ENCODE results near the gene UBE2E1. TPM values are rescaled to one million over a fixed set of nuclear protein-coding genes. Genes with fewer than 3 reads are reported as not detected.

The UBE2E1 gene
- total and polyA plus RNA-seq, 8 donors: 3.2 to 226 (median 78.1) TPM

GRCh38 chr3:23760325-23760724 is 45.4 kb upstream of the UBE2E1 start:
- WGBS, 5 donors: 94 to 99% (median 98%) methylated on average over 3 of the region's 3 CpGs
- no peak overlapping the region for H3K27ac ChIP-seq
- H3K9me3 ChIP-seq: no peaks in the 10 kb centered on the region
- TF ChIP-seq EP300 (IDR thresholded peaks at IDR 0.05) (no peak), POLR2A (IDR thresholded peaks at IDR 0.05) (no peak), POLR2AphosphoS5 (IDR thresholded peaks at IDR 0.05) (no peak), CTCF (IDR thresholded peaks at IDR 0.05) (no peak)
- no peak overlapping the region for H3K4me3 ChIP-seq
- H3K4me1 ChIP-seq: peaks cover 0 to 5% (median 0%) of the 10 kb centered on the region in 4 donors
- no peaks in the 10 kb centered on the region for H3K36me3 ChIP-seq
- intact Hi-C loops (cut with DNase I; ENCODE audit: low total_unique reads): no loop called here
- no peaks in the 10 kb centered on the region for H3K27me3 ChIP-seq
- DNase-seq: no peak

GRCh38 chr3:23760871-23761373 is 44.8 kb upstream of the UBE2E1 start:
- H3K9me3 ChIP-seq: no peaks in the 10 kb centered on the region
- intact Hi-C loops (cut with DNase I; ENCODE audit: low total_unique reads): no loop called here
- TF ChIP-seq EP300 (IDR thresholded peaks at IDR 0.05): no peak
- 71 to 92% (median 80%) methylated on average over 7 of the region's 7 CpGs for whole genome bisulfite sequencing, 5 donors
- no peak overlapping the region for H3K27ac ChIP-seq
- H3K36me3 ChIP-seq: no peaks in the 10 kb centered on the region
- no peak overlapping the region for H3K4me3 ChIP-seq
- DNase-seq: no peak
- H3K27me3 ChIP-seq: no peaks in the 10 kb centered on the region
- peaks cover 0 to 5% (median 0%) of the 10 kb centered on the region in 4 donors for H3K4me1 ChIP-seq

- no peaks in the 10 kb centered on the region for H3K36me3 ChIP-seq
- H3K27ac ChIP-seq: no peak overlapping the region
- no peaks in the 10 kb centered on the region for H3K27me3 ChIP-seq
- peak in 1 of 2 donors; percentile 69 for DNase-seq
- no peak for TF ChIP-seq POLR2A (IDR thresholded peaks at IDR 0.05)
- TF ChIP-seq CTCF (IDR thresholded peaks at IDR 0.05): peak in 1 of 7 experiments; percentile 18
- TF ChIP-seq POLR2AphosphoS5 (IDR thresholded peaks at IDR 0.05): no peak
- TF ChIP-seq EP300 (IDR thresholded peaks at IDR 0.05): no peak
- intact Hi-C loops (cut with DNase I; ENCODE audit: low total_unique reads): no loop called here
- peaks cover 0 to 5% (median 0%) of the 10 kb centered on the region in 4 donors for H3K4me1 ChIP-seq
- no peak overlapping the region for H3K4me3 ChIP-seq
- H3K9me3 ChIP-seq: no peaks in the 10 kb centered on the region
- 19 to 72% (median 32%) methylated on average over 2 of the region's 2 CpGs for WGBS, 5 donors
Measured at GRCh38 chr3:23761440-23761896, 44.3 kb upstream of the UBE2E1 start.

DNA sequence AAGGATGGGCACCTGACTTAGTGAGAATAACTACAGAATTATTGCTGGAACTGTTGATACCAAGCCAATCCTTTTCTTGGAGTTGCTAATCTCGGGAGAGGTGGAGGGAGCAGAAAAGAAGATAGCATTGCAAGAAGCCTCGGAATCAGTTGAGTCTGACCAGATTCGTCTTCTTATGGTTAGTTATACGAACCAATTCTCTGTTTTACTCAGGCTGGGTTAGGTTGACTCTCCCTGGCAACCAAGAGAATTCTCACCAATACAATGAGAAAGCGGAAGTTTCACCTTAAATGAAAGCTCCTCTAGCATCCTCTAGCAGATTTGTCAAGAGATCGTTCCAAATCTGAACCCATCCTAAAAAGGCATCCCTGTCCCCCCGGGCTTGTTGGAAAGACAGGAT is 43.5 kb upstream of the UBE2E1 start:
- no peak overlapping the region for H3K27ac ChIP-seq
- H3K36me3 ChIP-seq: no peaks in the 10 kb centered on the region
- no peak for DNase-seq
- H3K4me3 ChIP-seq: no peak overlapping the region
- no peaks in the 10 kb centered on the region for H3K27me3 ChIP-seq
- intact Hi-C loops (cut with DNase I; ENCODE audit: low total_unique reads): no loop called here
- no peak for TF ChIP-seq POLR2A (IDR thresholded peaks at IDR 0.05)
- no peak for TF ChIP-seq POLR2AphosphoS5 (IDR thresholded peaks at IDR 0.05)
- TF ChIP-seq EP300 (IDR thresholded peaks at IDR 0.05): no peak
- TF ChIP-seq CTCF (IDR thresholded peaks at IDR 0.05): no peak
- WGBS, 5 donors: 85 to 89% (median 88%) methylated on average over 7 of the region's 7 CpGs
- H3K9me3 ChIP-seq: no peaks in the 10 kb centered on the region
- peaks cover 0 to 5% (median 0%) of the 10 kb centered on the region in 4 donors for H3K4me1 ChIP-seq

DNA sequence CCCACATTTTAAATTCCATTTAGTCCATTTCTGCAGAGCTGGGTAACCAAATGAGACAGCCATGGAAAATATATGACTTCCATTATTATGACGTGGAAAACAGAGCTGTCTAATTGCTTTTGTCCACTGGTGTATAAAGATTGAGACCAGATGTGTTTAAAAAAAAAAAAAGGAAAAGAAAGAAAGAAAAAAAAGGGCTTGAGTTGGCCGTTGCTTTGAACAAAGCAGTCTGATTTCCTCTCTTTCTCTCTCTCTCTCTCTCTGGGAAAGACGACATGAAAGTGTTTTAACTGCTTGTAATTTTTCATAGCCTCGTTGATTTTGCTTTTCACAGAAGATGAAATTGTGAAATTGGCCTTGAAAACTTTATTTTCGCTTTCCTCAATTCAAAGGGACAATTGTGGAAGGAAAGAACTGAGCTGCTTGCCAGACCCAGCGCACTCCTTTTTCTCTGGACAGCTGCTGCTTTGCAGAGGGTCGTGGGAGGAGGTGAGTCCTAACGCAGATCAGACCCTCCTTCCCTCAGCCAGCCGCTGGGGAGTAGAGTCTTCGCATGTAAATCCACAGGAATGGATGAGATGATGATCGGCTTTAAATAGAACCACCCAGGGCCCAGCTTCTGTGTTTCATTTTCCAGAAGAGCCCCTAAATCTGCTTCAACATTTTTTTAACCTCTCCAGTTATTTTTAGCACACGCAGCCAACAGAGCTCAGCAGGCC is 42.8 kb upstream of the UBE2E1 start:
- Histone ChIP-seq H3K4me3 (peak overlapping the region; percentile 22 to 32 (median 29)), H3K4me1 (peaks cover 0 to 5% (median 0%) of the 10 kb centered on the region in 4 donors), H3K27me3 (no peaks in the 10 kb centered on the region), H3K27ac (peak overlapping the region in 3 of 5 donors; percentile 13 to 65 (median 32)), H3K9me3 (no peaks in the 10 kb centered on the region), H3K36me3 (no peaks in the 10 kb centered on the region)
- intact Hi-C loops (cut with DNase I; ENCODE audit: low total_unique reads): no loop called here
- no peak for TF ChIP-seq POLR2A (IDR thresholded peaks at IDR 0.05)
- no peak for TF ChIP-seq POLR2AphosphoS5 (IDR thresholded peaks at IDR 0.05)
- TF ChIP-seq CTCF (IDR thresholded peaks at IDR 0.05): no peak
- TF ChIP-seq EP300 (IDR thresholded peaks at IDR 0.05): no peak
- DNase-seq: peak in 1 of 2 donors; percentile 85
- 41 to 61% (median 48%) methylated on average over 12 of the region's 12 CpGs for WGBS, 5 donors

All from stomach (tissue), 9 donors.